ENCODE results near the gene KIF23. TPM values are rescaled to one million over a fixed set of nuclear protein-coding genes. Genes with fewer than 3 reads are reported as not detected.

Gene KIF23
- polyA plus RNA-seq, 2 of the 4 experiments (the other 2 are of a cell fraction) = 81.8 to 117 TPM

GRCh38 chr15:69369631-69370030 is 44.5 kb upstream of the KIF23 start (continued):
- no peak for TF ChIP-seq CTCF (IDR thresholded peaks at IDR 0.05)
- no peak for TF ChIP-seq NFE2L2 (conservative IDR thresholded peaks at IDR 0.05; ENCODE audit: low read length)

- FAIRE-seq (no peak), DNase-seq (ENCODE audit: low read depth in 1 of 2, low spot score in 1 of 2) (no peak), ATAC-seq (no peak)
- H3K27ac ChIP-seq = no peak overlapping the region
- 90% methylated on average over 6 of the region's 6 CpGs for WGBS (ENCODE audit: missing lambda C conversion rate)
- H3K4me3 ChIP-seq = no peak overlapping the region
- no peak for TF ChIP-seq EHF (CRISPR knock-in tag; IDR thresholded peaks at IDR 0.05)
- ChIA-PET CTCF (interaction anchor here (1.3 kb wide), 1 partner anchor 74 kb away, joined by 4 read pairs; no protein-coding TSS in a partner anchor), POLR2A (no interaction called here)
- H3K9me3 ChIP-seq = no peaks in the 10 kb centered on the region
- no peaks in the 10 kb centered on the region for H3K4me1 ChIP-seq
- no peak overlapping the region for H3K4me2 ChIP-seq
Measured at GRCh38 chr15:69373406-69373805, 40.7 kb upstream of the KIF23 start.

- ChIA-PET CTCF (interaction anchor here (0.8 to 9.2 kb wide), 5 partner anchors 14 to 317 kb away, joined by 3 to 83 read pairs (median 3); no protein-coding TSS in a partner anchor), POLR2A (no interaction called here)
- no peak for ATAC-seq
- H3K9me3 ChIP-seq = no peaks in the 10 kb centered on the region
- H3K27ac ChIP-seq = no peak overlapping the region
- H3K4me3 ChIP-seq = no peak overlapping the region
- no peak for FAIRE-seq
- no peak for TF ChIP-seq RAD21 (conservative IDR thresholded peaks at IDR 0.05 in 1 of 2, IDR thresholded peaks at IDR 0.05 in 1 of 2)
- TF ChIP-seq TP53 (CRISPR knock-in tag; IDR thresholded peaks at IDR 0.05) = no peak
- TF ChIP-seq RNF2 (IDR thresholded peaks at IDR 0.05; ENCODE audit: borderline replicate concordance, low read depth) = no peak
- no peak for TF ChIP-seq FOXS1 (CRISPR knock-in tag; IDR thresholded peaks at IDR 0.05)
- TF ChIP-seq MAX (IDR thresholded peaks at IDR 0.05) = no peak
- TF ChIP-seq CBX8 (IDR thresholded peaks at IDR 0.05) = no peak
- no peak for TF ChIP-seq FOSB (CRISPR knock-in tag; IDR thresholded peaks at IDR 0.05)
- no peak for TF ChIP-seq CHD2 (IDR thresholded peaks at IDR 0.05; ENCODE audit: low read length, partially characterized antibody)
- no peak for TF ChIP-seq E2F6 (IDR thresholded peaks at IDR 0.05; ENCODE audit: borderline replicate concordance, low read depth)
- TF ChIP-seq HEYL (CRISPR knock-in tag; IDR thresholded peaks at IDR 0.05) = no peak
- TF ChIP-seq RCOR1 (IDR thresholded peaks at IDR 0.05; ENCODE audit: low read depth, low read length) = no peak
- no peak for TF ChIP-seq RFX5 (IDR thresholded peaks at IDR 0.05)
- no peak for TF ChIP-seq HMGXB4 (CRISPR knock-in tag; IDR thresholded peaks at IDR 0.05; ENCODE audit: borderline replicate concordance)
- no peak overlapping the region for H3K4me2 ChIP-seq
- 93% methylated on average over 8 of the region's 8 CpGs for WGBS (ENCODE audit: missing lambda C conversion rate)
- no peak for DNase-seq (ENCODE audit: low read depth in 1 of 2, low spot score in 1 of 2)
- H3K4me1 ChIP-seq = peaks cover 8% of the 10 kb centered on the region
Measured at GRCh38 chr15:69375151-69375790, 38.9 kb upstream of the KIF23 start.

Measured in A549 (cell line).